Right hindlimb (tissue), 1 donor: ENCODE measurements around the gene CAST.
"Not testable (repeated sequence)": the region's sequence is repeated elsewhere in the genome, so short reads cannot be mapped to it uniquely, and the experiment has no call there.

ENCODE experiments used
- DNase-seq: peaks from one replicate; pipeline ENCODE4 v3.0.0-alpha.2; 2018

The CAST gene, protein sequence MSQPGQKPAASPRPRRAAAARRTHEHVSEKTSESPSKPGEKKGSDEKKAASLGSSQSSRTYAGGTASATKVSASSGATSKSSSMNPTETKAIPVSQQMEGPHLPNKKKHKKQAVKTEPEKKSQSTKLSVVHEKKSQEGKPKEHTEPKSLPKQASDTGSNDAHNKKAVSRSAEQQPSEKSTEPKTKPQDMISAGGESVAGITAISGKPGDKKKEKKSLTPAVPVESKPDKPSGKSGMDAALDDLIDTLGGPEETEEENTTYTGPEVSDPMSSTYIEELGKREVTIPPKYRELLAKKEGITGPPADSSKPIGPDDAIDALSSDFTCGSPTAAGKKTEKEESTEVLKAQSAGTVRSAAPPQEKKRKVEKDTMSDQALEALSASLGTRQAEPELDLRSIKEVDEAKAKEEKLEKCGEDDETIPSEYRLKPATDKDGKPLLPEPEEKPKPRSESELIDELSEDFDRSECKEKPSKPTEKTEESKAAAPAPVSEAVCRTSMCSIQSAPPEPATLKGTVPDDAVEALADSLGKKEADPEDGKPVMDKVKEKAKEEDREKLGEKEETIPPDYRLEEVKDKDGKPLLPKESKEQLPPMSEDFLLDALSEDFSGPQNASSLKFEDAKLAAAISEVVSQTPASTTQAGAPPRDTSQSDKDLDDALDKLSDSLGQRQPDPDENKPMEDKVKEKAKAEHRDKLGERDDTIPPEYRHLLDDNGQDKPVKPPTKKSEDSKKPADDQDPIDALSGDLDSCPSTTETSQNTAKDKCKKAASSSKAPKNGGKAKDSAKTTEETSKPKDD

DNA sequence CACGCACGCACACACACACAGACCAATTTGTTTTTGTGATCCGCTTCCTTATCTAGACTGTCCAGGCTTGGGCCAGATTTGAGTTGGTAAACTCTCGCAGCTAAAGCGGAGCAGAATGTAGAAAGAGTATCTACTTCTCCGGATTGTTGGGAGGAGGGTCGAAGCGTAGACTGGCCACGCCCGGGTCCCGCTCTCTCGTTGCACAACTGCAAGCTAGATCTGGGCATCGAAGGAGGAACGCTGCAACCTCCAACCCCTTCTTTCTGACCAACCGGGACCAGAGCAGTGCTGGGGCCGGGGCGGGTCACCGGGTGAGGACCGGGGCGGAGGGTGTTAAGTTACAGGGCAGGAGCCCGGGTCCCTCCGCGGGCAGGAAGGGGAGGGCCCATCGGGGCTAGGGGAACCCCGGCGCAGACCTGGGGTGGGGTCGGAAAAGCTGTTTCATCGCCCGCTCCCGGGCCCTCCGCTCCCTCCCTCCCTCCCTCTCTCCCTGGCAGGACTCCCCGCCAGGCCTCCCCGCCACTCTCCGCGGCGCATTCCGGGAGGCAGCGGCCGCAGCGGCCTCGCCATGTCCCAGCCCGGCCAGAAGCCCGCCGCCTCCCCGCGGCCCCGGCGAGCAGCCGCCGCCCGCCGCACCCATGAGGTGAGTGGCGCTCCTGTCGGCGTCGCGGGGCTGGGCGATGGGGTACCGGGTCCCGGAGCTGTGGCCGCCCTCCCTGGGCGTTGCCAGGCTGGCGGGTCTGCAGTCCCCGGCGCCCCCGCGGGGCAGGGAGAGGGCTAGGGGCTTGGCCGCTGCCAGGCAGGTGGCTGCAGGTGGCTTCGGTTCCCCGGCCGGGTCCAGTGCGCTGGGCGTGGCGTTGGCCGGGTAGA, at the start of gene CAST:
TSS of gene CAST (plus strand) at position 522 of the 870 bp plus-strand sequence. CDS start at position 569, 47 bp downstream.
- peak; percentile 91 for DNase-seq

DNA sequence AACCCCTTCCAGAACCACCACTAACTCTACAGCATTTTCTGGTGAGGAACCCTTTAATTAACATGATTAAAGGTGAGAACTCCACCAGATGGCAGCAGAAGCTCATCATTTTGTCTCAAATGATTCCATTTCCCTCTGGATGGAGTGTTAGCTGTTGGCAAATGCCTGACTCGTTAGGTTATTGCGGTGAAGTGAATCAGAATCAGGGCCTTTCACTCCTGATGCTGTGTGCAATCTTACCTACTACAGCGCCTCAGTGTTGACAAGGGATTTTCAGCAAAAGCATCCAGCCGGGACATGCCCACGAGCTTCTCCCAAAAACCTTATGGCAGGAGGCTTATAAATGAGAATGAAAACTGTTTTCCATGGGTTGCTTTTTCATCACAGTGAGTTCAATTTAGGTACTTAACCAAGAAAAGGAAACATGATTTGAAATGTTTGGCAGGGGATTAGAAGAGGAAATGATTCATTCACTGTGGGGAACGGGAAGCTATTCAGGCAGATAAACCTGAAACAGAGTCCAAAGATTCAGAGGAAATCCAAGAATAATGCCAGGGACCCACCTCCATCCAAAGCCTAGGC, 48.0 kb upstream of the CAST start:
- DNase-seq: peak; percentile 59

DNA sequence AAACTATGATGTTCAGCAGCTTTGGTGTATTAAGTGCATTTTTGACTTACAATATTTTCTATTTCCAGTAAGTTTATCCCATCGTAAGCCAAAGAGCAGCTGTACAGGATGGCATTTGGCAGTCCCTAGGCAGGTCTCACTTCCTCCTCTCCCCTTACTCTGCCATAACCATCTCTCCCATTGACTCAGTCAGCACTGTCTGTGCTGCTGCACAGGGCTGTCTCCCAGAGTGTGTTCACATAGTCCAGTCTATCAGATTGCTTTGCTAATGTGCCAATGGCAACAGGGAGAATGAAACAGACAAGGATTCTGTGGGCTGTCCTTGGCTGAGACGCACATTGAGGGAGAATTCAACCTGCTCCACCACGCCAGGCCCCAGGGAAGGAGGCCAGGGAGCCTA, 47.0 kb upstream of the CAST start:
- no peak for DNase-seq

DNA sequence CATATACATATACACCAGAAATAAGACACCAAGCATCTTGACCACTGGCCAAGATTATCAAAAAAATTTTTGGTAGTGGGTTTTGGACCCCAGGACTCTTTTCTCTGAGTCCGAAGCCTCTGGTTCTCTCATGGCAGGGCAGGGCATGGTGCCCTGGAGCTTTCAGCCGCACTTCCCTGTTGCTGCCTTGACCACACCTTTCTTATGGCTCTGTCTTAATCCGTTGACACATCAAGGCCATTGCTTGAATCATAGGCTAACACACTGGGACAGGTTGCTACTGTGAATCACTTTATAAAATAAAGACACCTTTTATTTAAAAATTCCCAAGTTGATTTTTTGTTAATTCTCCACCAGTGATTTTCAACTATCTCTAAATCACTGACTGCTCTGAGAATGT, 45.4 kb upstream of the CAST start:
- DNase-seq: no peak

DNA sequence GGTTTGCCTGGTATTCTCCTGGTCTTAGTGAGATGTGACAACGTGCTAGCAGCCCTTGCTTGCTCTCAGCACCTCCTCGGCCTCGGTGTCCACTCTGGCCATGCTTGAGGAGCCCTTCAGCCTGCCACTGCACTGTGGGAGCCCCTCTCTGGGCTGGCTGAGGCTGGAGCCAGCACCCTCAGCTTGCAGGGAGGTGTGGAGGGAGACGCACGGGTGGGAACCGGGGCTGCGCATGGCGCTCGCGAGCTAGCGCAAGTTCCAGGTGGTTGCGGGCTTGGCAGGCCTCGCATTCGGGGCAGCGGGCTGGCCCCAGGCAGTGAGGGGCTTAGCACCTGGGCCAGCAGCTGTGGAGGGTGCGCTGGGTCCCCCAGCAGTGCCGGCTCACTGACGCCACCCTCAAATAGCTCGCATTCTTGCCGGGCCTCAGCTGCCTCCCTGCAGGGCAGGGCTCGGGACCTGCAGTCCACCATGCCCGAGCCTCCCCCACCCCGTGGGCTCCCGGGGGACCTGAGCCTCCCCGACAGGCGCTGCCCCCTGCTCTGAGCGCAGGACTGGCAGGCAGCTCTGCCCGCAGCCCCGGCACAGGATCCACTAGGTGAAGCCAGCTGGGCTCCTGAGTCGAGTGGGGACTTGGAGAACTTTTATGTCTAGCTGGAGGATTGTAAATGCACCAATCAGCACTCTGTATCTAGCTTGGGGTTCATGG, 43.7 kb upstream of the CAST start:
- not testable (repeated sequence) for DNase-seq

DNA sequence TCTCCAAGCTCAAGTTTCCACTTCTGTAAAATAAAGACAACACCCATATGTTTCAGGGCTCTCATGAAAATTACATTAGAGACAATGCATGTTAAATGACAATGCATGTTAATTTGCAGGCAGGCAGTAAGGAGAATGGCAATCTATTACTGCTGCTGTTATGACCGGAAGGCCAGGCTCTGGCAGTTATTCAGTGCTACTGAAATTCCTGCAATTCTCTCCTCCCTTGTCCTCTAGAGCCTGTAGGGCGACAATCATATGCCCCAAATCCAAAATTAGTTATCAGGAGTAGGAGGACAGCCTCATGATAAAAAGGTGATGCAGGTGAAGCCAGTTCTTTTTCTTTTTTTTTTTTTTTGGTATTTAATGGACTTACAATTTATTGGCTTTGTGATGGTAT, 42.2 kb upstream of the CAST start:
- no peak for DNase-seq

DNA sequence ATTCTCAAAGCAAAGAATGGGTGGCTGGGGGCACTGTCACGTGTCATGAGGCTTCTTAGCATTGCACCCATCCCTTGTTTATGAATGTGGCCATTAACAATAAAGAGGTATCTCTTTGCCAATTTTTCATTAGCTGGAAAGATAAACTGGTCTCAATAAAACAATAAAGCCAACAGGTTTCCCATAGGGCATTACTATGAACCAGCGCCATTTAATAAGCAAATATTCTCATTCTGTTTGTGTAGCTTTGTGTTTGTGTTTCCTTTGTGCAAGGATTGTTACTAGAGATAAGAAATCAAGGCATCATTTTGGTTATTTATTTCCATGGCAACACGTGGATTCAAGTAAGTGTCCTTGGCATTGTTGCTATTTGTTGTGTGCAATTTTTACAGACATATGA, 37.6 kb upstream of the CAST start:
- no peak for DNase-seq

DNA sequence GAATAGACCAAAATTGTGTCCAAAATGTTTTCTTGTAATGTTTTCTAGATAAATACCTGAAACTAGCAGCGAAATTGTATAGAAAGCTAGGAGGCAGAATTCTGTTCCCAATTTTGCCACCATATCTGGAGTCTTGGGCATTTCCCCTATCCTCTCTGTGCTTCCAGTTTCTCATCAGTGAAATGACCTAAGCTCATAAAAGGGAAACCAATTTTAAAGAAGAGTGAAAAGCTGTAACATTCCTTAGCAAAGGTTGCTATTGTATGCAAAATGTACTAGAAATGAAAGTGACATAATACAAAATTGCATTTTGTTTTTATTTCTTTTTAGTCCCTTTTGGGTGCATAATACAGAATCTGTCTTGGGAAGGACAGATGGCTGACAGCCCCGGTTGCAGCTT, 36.8 kb upstream of the CAST start:
- no peak for DNase-seq

DNA sequence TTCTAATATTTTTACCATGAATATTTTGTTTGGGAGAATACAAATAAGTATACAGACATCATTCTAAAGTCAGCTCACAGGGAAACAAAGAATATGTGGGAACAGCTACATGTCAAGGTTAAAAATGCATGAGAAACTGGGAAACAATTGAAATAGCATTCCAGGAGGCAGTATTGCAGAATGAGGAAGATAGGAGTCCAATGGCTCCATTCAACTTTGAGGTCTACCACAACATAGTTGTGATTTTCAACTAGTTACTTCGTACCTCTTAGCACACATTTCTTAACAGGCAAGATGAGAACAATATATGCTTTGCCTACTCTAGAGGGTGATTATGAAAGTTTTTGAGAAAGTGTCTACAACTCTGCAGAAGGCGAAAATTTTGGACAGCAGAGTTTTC, 35.2 kb upstream of the CAST start:
- no peak for DNase-seq

DNA sequence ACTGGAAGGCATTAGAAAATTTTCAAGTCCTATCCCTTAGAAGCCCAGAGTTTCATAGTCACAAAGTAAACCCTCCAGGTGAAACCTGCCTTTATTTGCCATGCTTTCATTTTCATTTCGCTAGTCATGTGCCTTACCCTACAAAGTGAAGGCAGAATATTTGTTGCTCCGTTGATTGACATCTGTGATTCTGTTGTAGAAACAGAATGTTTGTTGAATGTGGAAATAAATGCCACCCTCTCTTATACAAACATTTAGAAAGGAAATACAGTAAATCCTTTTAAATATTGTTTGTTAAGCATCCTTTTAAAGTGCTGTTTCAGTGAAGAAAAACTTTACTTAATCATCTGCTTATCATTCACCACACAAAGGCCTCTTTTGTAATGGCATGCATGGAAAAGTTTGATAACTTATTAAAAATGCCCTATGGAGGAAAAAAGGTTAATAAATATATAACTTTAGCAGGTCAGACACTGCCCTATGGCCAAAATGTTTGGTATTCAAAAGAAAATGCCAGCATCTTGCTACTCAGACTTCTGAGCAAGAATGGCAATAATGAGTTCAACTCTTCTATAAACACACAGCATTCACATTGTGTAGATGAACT, 34.3 kb upstream of the CAST start:
- DNase-seq: no peak

DNA sequence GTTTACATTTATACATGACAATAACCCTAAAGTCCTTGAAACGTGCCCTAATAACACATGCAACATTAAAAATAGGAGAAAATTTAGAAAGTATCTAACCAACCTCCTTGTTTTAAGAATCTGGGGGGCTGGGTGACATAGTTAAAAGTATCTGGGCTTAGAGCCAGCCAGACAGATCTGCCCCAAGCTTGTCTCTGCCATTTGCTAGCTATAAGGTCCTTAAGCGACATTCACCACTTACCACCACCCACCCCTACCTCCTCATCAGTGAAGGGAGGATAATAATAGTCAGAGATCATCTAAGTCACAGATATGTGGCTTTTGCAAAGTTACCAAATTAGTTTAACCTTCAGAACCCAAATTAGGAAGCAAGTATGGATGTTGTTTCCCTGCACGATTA, 33.8 kb upstream of the CAST start:
- no peak for DNase-seq

DNA sequence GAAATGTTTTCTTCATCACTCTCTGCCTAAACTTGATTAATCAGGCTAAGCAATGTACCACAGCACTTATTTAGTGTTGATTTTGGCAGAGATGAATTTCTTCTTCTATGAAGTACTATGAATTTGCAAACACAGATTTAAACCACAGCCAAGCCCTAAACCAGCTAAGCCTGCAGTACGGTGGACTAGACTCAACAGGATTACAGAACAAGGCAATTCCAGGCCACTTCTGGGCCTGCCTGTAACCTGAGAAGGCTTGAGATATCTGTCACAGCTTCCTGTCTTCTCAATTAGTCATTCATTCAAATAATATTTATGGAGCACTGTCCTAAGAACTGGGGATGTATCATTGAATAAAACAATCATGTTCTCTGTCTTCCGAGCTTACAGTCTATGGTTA, 32.4 kb upstream of the CAST start:
- no peak for DNase-seq

DNA sequence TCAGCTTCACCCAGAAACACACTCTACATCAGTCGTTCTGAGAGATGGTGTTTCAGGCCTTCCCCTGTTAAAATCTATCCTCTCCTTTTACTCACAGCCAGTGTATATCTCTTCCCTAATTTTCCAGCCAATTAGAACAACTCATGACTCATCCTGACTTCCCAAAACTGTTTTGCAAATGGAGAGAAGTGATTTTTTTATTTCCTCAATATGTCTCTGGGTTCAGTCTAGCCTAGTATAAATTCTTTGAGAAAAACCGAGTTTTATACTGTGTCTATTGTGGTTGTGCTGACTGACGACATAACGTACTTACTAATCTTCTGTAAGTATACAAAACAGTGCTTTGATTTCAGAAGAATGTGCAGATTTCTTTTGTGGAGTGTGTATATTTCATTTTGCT, 28.4 kb upstream of the CAST start:
- DNase-seq: no peak

DNA sequence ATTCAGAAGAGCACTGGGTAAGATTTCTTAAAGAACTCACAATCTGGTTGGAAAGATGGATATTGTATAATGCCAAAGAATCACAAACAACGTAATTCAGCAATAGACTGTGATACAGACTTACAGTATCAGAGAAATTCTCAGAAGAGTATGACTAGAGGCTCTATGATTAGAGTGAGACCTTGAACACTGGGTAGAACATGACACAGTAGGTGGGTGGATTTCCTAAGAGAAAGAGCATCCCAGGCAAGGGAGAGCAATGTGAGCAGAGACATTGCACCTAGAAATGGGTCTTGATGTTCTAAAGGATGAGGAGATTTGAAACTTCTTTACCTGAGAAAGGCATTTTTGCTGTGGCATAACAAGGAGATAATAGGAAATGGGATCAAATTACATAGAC, 27.3 kb upstream of the CAST start:
- DNase-seq: no peak

DNA sequence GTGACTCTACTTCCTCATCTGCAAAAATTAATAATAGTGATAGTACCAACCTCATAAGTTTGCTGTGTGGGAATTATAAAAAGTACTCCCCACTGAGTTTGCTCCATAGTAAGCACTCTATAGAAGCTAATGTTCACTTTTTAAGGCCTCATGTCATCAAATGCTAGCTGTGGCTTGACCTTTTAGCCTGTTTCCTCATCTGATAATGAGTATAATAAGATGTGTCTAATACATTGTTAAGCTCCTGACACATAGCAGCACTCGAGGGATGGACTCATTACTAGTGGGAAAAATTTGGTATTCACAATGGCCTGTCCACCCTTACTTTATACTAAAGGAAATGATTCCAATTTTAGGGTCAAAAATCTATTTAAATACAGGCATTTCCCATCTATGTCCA, 26.1 kb upstream of the CAST start:
- no peak for DNase-seq

DNA sequence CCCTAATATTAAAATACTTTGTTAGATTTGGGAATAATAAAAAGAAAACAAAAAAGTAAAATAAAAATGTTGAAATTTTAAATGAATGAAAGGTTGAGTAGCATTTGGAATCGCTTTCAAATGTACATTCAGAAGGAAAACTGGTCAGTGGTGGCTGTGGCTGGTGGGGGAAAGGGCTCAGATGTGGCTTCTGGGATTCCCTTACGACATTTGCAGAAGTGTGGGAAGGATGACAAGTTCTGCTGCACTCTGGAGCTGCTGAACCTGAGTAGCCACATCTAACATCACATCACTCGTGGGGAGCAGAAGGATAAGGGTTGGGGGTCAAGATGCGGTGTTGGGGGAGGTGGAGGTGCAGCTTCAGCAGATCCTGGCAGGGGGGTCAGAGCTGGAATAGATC, 25.6 kb upstream of the CAST start:
- no peak for DNase-seq

DNA sequence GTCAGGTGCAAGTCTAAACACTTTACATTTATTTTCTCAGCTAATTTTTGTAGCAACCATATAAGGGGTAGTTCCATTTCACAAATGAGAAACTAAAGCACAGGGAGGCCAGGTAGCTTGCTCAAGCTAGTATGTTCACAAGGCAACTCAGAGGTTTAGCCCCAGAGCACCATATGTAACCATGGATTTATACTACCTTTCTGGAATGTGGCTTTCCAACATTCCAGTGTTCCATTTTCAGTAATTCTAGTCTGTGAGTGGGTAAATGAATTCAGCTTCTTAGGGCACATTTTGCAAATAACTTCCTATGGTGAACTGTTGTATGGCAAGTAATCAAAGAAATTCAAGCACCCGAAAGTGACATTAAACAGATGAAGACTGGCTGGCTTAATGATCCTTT, 25.0 kb upstream of the CAST start:
- DNase-seq: no peak

DNA sequence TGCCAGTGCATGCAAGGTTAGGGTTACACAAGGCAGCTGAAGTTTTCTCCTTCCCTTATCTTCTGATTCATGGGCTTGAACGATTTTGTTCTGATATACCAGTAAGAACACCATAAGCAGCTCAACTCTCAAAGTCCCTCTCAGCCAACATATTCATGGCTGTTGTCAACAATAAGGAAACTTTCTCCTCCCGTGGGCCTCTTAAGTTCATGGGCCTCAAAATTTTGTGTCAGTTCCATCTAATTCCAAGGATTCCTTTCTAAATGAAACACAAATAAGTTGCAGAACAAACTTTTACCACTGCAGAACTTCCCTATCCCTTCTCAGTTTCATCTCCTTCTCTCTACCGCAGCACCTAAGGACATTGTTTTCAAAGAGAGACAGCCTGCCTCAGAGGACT, 23.6 kb upstream of the CAST start:
- no peak for DNase-seq

DNA sequence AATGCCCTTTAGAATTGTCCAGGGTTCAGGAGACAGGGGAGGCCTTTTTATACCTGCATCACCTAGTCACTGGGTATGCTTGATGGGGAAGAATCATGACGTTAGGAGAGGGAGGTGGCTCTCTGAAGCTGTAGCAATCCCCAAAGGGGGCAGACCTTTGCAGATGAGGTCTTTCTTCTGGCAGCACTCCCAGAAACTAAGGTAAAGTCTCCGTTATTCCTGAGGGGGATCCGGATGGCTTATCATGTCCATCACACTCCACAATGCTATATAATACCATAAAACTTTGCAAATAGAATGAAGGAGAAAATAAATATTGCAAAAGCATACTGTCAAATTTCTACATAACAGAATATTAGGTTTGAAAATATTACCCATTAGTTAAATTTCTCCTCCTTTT, 21.5 kb upstream of the CAST start:
- no peak for DNase-seq

DNA sequence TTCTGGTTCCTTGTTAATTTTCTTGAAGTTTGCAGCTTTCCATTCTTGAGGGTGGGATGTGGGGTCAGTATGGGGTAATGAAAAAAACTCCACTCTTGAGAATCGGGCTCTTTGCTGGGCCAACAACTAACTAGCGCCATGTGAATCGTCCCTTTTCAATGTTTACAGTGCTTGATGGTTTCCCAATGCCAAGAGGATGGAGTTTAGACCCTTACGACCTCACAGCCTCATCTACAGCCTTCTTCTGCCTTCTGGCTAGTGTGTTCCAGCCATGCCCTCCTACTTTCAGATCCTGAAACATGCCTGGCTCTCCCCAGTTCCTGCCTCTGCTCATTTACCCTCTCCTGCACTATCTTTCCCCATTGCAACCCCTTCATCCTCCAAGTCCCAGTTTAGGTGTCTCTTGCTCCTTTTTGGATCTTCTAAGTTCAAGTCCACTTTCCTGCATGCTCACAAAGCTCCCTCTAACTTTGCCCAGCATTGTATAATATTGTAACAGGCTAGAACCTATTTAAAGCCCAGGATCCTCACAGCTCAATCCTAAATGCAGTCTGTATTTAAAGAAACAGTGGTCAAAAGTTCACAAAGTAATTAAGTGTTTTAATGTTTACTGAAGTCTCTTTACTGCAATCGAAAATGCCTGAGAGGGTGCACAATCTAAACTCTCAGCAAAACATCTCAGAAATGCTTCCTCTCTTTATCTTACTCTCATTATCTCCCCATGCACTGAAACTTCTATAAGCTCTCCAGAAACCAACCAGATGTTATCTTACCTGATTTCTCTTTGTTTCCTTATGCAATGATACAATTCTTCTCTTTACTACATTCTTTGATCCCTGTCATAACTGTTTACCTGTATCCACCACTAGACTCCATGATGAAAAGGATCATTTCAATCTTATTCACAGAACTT, 20.6 kb upstream of the CAST start:
- no peak for DNase-seq

DNA sequence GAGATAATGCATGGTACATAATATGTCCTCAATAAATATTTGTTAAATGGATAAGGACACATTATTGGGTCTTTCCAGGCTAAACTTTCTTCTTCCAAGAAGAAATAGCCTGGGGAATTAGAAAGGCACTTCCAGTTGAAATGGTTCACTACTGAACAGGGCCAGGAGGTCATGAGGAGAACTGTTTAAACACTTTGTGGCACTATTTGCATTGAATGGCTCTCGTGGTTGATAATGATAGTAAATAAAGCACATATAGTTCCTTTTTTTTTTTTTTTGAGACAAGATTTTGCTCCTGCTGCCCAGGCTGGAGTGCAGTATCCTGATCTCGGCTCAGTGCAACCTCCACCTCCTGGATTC, 19.9 kb upstream of the CAST start:
- no peak for DNase-seq
